ENCODE results near the gene EPX.

Gene EPX

GRCh38 chr17:58219007-58219788, 26.7 kb downstream of the EPX start, which contains the start of gene MKS1:
TSS of gene MKS1 (minus strand) at chr17:58219255. CDS start at chr17:58219230, 25 bp downstream.
- peak within 1 kb of the TSS; percentile 66 for H3K4me3 ChIP-seq (ENCODE audit: low read depth, low read length)
- peak; percentile 64 for DNase-seq (ENCODE audit: low read depth)

- no peak for DNase-seq (ENCODE audit: low read depth)
- H3K4me3 ChIP-seq (ENCODE audit: low read depth, low read length), result peak overlapping the region; percentile 66
Measured at GRCh38 chr17:58219789-58220183, 27.3 kb downstream of the EPX start.

GRCh38 chr17:58224315-58224714, 31.8 kb downstream of the EPX start:
- peak; percentile 34 for DNase-seq (ENCODE audit: low read depth)
- H3K4me3 ChIP-seq (ENCODE audit: low read depth, low read length), result no peak overlapping the region

GRCh38 chr17:58227733-58228132, 35.2 kb downstream of the EPX start:
- H3K4me3 ChIP-seq (ENCODE audit: low read depth, low read length), result no peak overlapping the region
- no peak for DNase-seq (ENCODE audit: low read depth)

GRCh38 chr17:58228679-58229078, 36.2 kb downstream of the EPX start:
- DNase-seq (ENCODE audit: low read depth), result no peak
- no peak overlapping the region for H3K4me3 ChIP-seq (ENCODE audit: low read depth, low read length)

GRCh38 chr17:58229384-58229783, 36.9 kb downstream of the EPX start:
- no peak for DNase-seq (ENCODE audit: low read depth)
- H3K4me3 ChIP-seq (ENCODE audit: low read depth, low read length), result no peak overlapping the region

GRCh38 chr17:58229881-58230280, 37.4 kb downstream of the EPX start:
- no peak overlapping the region for H3K4me3 ChIP-seq (ENCODE audit: low read depth, low read length)
- DNase-seq (ENCODE audit: low read depth), result no peak

- no peak overlapping the region for H3K4me3 ChIP-seq (ENCODE audit: low read depth, low read length)
- DNase-seq (ENCODE audit: low read depth), result peak; percentile 39
Measured at GRCh38 chr17:58231641-58232040, 39.1 kb downstream of the EPX start.

GRCh38 chr17:58232707-58233156, 40.2 kb downstream of the EPX start:
- no peak overlapping the region for H3K4me3 ChIP-seq (ENCODE audit: low read depth, low read length)
- peak; percentile 87 for DNase-seq (ENCODE audit: low read depth)

- H3K4me3 ChIP-seq (ENCODE audit: low read depth, low read length), result no peak overlapping the region
- DNase-seq (ENCODE audit: low read depth), result no peak
Measured at GRCh38 chr17:58233543-58233942, 41.0 kb downstream of the EPX start.

GRCh38 chr17:58234512-58234911, 42.0 kb downstream of the EPX start:
- no peak overlapping the region for H3K4me3 ChIP-seq (ENCODE audit: low read depth, low read length)
- DNase-seq (ENCODE audit: low read depth), result no peak

- DNase-seq (ENCODE audit: low read depth), result no peak
- no peak overlapping the region for H3K4me3 ChIP-seq (ENCODE audit: low read depth, low read length)
Measured at GRCh38 chr17:58235821-58236220, 43.3 kb downstream of the EPX start.

- no peak overlapping the region for H3K4me3 ChIP-seq (ENCODE audit: low read depth, low read length)
Measured at GRCh38 chr17:58236394-58236793, 43.9 kb downstream of the EPX start.

GRCh38 chr17:58238147-58238634, 45.7 kb downstream of the EPX start, which contains the start of gene LPO:
TSS of gene LPO (plus strand) at chr17:58238584. CDS start at chr17:58242980, 4,396 bp downstream.
- DNase-seq (ENCODE audit: low read depth), result no peak
- no peak within 1 kb of the TSS for H3K4me3 ChIP-seq (ENCODE audit: low read depth, low read length)

More at GRCh38 chr17:58236394-58236793, 43.9 kb downstream of the EPX start:
- no peak for DNase-seq (ENCODE audit: low read depth)

- no peak for DNase-seq (ENCODE audit: low read depth)
- no peak overlapping the region for H3K4me3 ChIP-seq (ENCODE audit: low read depth, low read length)
Measured at GRCh38 chr17:58239987-58240386, 47.5 kb downstream of the EPX start.

- no peak for DNase-seq (ENCODE audit: low read depth)
Measured at GRCh38 chr17:58242171-58242784, 49.8 kb downstream of the EPX start.

GRCh38 chr17:58244963-58245362, 52.4 kb downstream of the EPX start:
- no peak for DNase-seq (ENCODE audit: low read depth)
- no peak overlapping the region for H3K4me3 ChIP-seq (ENCODE audit: low read depth, low read length)

More at GRCh38 chr17:58242171-58242784, 49.8 kb downstream of the EPX start:
- H3K4me3 ChIP-seq (ENCODE audit: low read depth, low read length), result no peak overlapping the region

- H3K4me3 ChIP-seq (ENCODE audit: low read depth, low read length), result no peak overlapping the region
- no peak for DNase-seq (ENCODE audit: low read depth)
Measured at GRCh38 chr17:58245428-58246103, 53.0 kb downstream of the EPX start.

- DNase-seq (ENCODE audit: low read depth), result no peak
- H3K4me3 ChIP-seq (ENCODE audit: low read depth, low read length), result no peak overlapping the region
Measured at GRCh38 chr17:58246104-58246740, 53.7 kb downstream of the EPX start.

- no peak overlapping the region for H3K4me3 ChIP-seq (ENCODE audit: low read depth, low read length)
- no peak for DNase-seq (ENCODE audit: low read depth)
Measured at GRCh38 chr17:58246781-58247180, 54.3 kb downstream of the EPX start.
